Uterus (tissue), 2 donors: ENCODE measurements around the gene ADAMTS17.

ENCODE experiments used
- CTCF ChIP-seq, 4 experiments: fragments of 200-600 bp in 2 of 4; fragments of 450-650 bp in 2 of 4; sonication (generic) in 2 of 4; IDR thresholded peaks; one replicate each; pipeline ENCODE4 v1.5.1; 2016 to 2019; ENCODE audit warnings: antibody characterized with exemption in 4 of 4, mild to moderate bottlenecking in 2 of 4, moderate library complexity in 1 of 4
- POLR2A ChIP-seq, 2 donors: fragments of 450-650 bp; IDR thresholded peaks; one replicate each; pipeline ENCODE4 v1.6.1; 2016; ENCODE audit warnings: antibody characterized with exemption in 2 of 2, mild to moderate bottlenecking in 1 of 2, moderate library complexity in 1 of 2

GRCh38 chr15:100297812-100298211 is 44.0 kb downstream of the ADAMTS17 start:
- no peak for TF ChIP-seq CTCF (IDR thresholded peaks at IDR 0.05)
- no peak for TF ChIP-seq POLR2A (IDR thresholded peaks at IDR 0.05)
